DMS53 (cell line): ENCODE results near the gene ARHGAP40.
A peak's percentile ranks its signal among the peaks of the same experiment; 100 is the strongest.

Experiments used
- DNase-seq: peaks from one replicate; lab custom pipeline; 2025; lab: John Stamatoyannopoulos, UW

The ARHGAP40 gene

GRCh38 chr20:38650010-38650409 is 48.4 kb downstream of the ARHGAP40 start:
- DNase-seq = no peak

GRCh38 chr20:38651154-38651553 is 49.5 kb downstream of the ARHGAP40 start:
- DNase-seq = peak; percentile 85

- no peak for DNase-seq
These were observed 50.0 kb downstream of the ARHGAP40 start for GRCh38 chr20:38651562-38651961.

GRCh38 chr20:38652995-38653394 is 51.4 kb downstream of the ARHGAP40 start:
- DNase-seq = no peak

- no peak for DNase-seq
These were observed 55.8 kb downstream of the ARHGAP40 start for GRCh38 chr20:38657390-38657789.

- peak; percentile 67 for DNase-seq
These were observed 57.4 kb downstream of the ARHGAP40 start for GRCh38 chr20:38658879-38659596.

- no peak for DNase-seq
These were observed 57.9 kb downstream of the ARHGAP40 start for GRCh38 chr20:38659597-38659880.

- no peak for DNase-seq
These were observed 58.8 kb downstream of the ARHGAP40 start for GRCh38 chr20:38660429-38660828.

- DNase-seq = no peak
These were observed 62.1 kb downstream of the ARHGAP40 start for GRCh38 chr20:38663660-38664059.

GRCh38 chr20:38664284-38664683 is 62.7 kb downstream of the ARHGAP40 start:
- no peak for DNase-seq

- DNase-seq = peak; percentile 38
These were observed 63.5 kb downstream of the ARHGAP40 start for GRCh38 chr20:38665094-38665493.

GRCh38 chr20:38665506-38666285 is 64.1 kb downstream of the ARHGAP40 start:
- no peak for DNase-seq

- DNase-seq = no peak
These were observed 65.9 kb downstream of the ARHGAP40 start for GRCh38 chr20:38667417-38667956.

- DNase-seq = no peak
These were observed 68.1 kb downstream of the ARHGAP40 start for GRCh38 chr20:38669688-38670087.

- DNase-seq = no peak
These were observed 69.2 kb downstream of the ARHGAP40 start for GRCh38 chr20:38670786-38671185.

- no peak for DNase-seq
These were observed 69.6 kb downstream of the ARHGAP40 start for GRCh38 chr20:38671186-38671585.

- DNase-seq = no peak
These were observed 70.2 kb downstream of the ARHGAP40 start for GRCh38 chr20:38671701-38672292.

- DNase-seq = no peak
These were observed 70.9 kb downstream of the ARHGAP40 start for GRCh38 chr20:38672504-38672903.

GRCh38 chr20:38673261-38673660 is 71.7 kb downstream of the ARHGAP40 start:
- no peak for DNase-seq

GRCh38 chr20:38673725-38674091 is 72.1 kb downstream of the ARHGAP40 start:
- DNase-seq = no peak

GRCh38 chr20:38674092-38674764 is 72.6 kb downstream of the ARHGAP40 start:
- no peak for DNase-seq

- DNase-seq = no peak
These were observed 73.1 kb downstream of the ARHGAP40 start for GRCh38 chr20:38674765-38675133.

GRCh38 chr20:38676576-38676975 is 75.0 kb downstream of the ARHGAP40 start:
- no peak for DNase-seq
